ENCODE results near the gene CLDN20. TPM values are rescaled to one million over a fixed set of nuclear protein-coding genes. Genes with fewer than 3 reads are reported as not detected.

The CLDN20 gene
- total and polyA plus RNA-seq, 7 experiments from 2014 or later, result not detected

DNA sequence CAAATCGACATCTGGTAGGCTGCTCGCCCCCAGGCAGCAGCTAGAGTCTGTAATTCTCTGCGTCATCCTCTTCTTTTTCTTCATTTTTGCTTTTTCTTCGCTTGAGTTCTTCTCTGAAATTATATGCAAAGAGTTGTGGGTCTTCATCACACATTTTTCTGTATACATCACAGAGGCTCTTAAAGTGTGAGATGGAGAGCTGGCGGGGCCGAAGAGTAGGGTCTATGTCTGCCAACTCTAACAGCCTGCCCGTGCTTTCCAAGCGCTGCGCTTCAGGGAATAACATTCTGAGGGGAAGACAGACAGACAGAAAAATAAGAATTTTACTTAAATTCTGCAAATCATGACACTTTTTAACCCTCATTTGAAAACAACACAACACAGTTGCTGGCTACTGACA is 6.0 kb upstream of the CLDN20 start:
- no peak overlapping the region for H3K4me3 Mint-ChIP-seq
- ChIA-PET POLR2A (no interaction called here), CTCF (no interaction called here)
- Histone ChIP-seq H3K4me3 (ENCODE audit: low read length) (no peak overlapping the region), H3K36me3 (ENCODE audit: control insufficient read depth in 2 of 3, insufficient read depth in 3 of 3, low read length in 3 of 3) (peaks cover 0 to 78% (median 5%) of the 10 kb centered on the region in 3 experiments), H3K27ac (ENCODE audit: low read depth, low read length) (no peak overlapping the region), H3K9me3 (ENCODE audit: control insufficient read depth in 2 of 3, low read length in 3 of 3) (no peaks in the 10 kb centered on the region), H3K27me3 (ENCODE audit: control insufficient read depth in 2 of 2, insufficient read depth in 2 of 2, low read length in 2 of 2) (no peaks in the 10 kb centered on the region), H3K4me1 (ENCODE audit: control insufficient read depth in 2 of 2, insufficient read depth in 2 of 2, low read length in 2 of 2) (no peaks in the 10 kb centered on the region)
- peak overlapping the region in 1 of 9 donors; percentile 22 for H3K27ac Mint-ChIP-seq
- H3K27me3 Mint-ChIP-seq, result no peaks in the 10 kb centered on the region
- peaks cover 7 to 66% (median 12%) of the 10 kb centered on the region in 5 donors for H3K36me3 Mint-ChIP-seq
- peaks cover 0 to 9% (median 0%) of the 10 kb centered on the region in 7 donors for H3K4me1 Mint-ChIP-seq
- DNase-seq (no peak), ATAC-seq (no peak)
- H3K9me3 Mint-ChIP-seq, result no peaks in the 10 kb centered on the region
- intact Hi-C loops (cut with micrococcal nuclease), result no loop called here

DNA sequence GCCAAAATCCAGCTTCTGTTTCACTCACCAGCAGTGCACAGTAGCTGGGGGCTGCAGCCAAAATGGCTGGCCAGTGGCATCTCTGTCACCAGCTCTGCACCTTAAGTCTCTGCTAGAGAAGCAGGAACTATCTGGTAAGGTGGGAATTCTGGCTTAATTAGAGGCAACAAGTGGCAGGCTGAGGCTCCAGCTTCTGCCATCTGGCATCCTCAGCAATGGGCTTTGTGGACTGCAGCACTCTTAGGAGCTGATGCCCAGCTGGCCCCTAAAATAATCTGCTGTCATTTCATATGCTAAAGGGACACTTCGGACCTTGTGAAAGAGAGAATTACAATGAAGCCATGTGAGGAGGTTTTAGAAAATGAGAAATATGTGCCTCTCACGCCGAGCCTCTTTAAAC is 4.6 kb upstream of the CLDN20 start:
- POLR2A ChIA-PET, result no interaction called here
- ATAC-seq, result no peak
- CTCF ChIA-PET, result no interaction called here
- H3K36me3 ChIP-seq (ENCODE audit: control insufficient read depth in 2 of 3, insufficient read depth in 3 of 3, low read length in 3 of 3), result peaks cover 0 to 69% (median 5%) of the 10 kb centered on the region in 3 experiments
- no peak for DNase-seq
- H3K27me3 Mint-ChIP-seq, result no peaks in the 10 kb centered on the region
- no peaks in the 10 kb centered on the region for H3K9me3 Mint-ChIP-seq
- H3K4me1 Mint-ChIP-seq, result peaks cover 0 to 6% (median 3%) of the 10 kb centered on the region in 7 donors
- no peaks in the 10 kb centered on the region for H3K27me3 ChIP-seq (ENCODE audit: control insufficient read depth in 2 of 2, insufficient read depth in 2 of 2, low read length in 2 of 2)
- H3K9me3 ChIP-seq (ENCODE audit: control insufficient read depth in 2 of 3, low read length in 3 of 3), result no peaks in the 10 kb centered on the region
- H3K27ac ChIP-seq (ENCODE audit: low read depth, low read length), result no peak overlapping the region
- intact Hi-C loops (cut with micrococcal nuclease), result no loop called here
- no peak overlapping the region for H3K4me3 Mint-ChIP-seq
- H3K4me3 ChIP-seq (ENCODE audit: low read length), result no peak overlapping the region
- H3K4me1 ChIP-seq (ENCODE audit: control insufficient read depth in 2 of 2, insufficient read depth in 2 of 2, low read length in 2 of 2), result no peaks in the 10 kb centered on the region
- H3K36me3 Mint-ChIP-seq, result peaks cover 4 to 64% (median 16%) of the 10 kb centered on the region in 5 donors
- H3K27ac Mint-ChIP-seq, result peak overlapping the region in 1 of 9 donors; percentile 20

GRCh38 chr6:155259897-155260296 is 3.9 kb upstream of the CLDN20 start:
- no peak for DNase-seq
- H3K27ac Mint-ChIP-seq, result no peak overlapping the region
- POLR2A ChIA-PET, result interaction anchor here (0.8 kb wide), 1 partner anchor 553 kb away, joined by 3 read pairs; no protein-coding TSS in a partner anchor
- Histone ChIP-seq H3K9me3 (ENCODE audit: control insufficient read depth in 2 of 3, low read length in 3 of 3) (no peaks in the 10 kb centered on the region), H3K27me3 (ENCODE audit: control insufficient read depth in 2 of 2, insufficient read depth in 2 of 2, low read length in 2 of 2) (no peaks in the 10 kb centered on the region), H3K27ac (ENCODE audit: low read depth, low read length) (no peak overlapping the region), H3K36me3 (ENCODE audit: control insufficient read depth in 2 of 3, insufficient read depth in 3 of 3, low read length in 3 of 3) (peaks cover 0 to 68% (median 5%) of the 10 kb centered on the region in 3 experiments), H3K4me1 (ENCODE audit: control insufficient read depth in 2 of 2, insufficient read depth in 2 of 2, low read length in 2 of 2) (no peaks in the 10 kb centered on the region), H3K4me3 (ENCODE audit: low read length) (no peak overlapping the region)
- CTCF ChIA-PET, result no interaction called here
- H3K36me3 Mint-ChIP-seq, result peaks cover 6 to 62% (median 15%) of the 10 kb centered on the region in 5 donors
- intact Hi-C loops (cut with micrococcal nuclease), result no loop called here
- no peaks in the 10 kb centered on the region for H3K9me3 Mint-ChIP-seq
- H3K4me1 Mint-ChIP-seq, result peaks cover 0 to 8% (median 5%) of the 10 kb centered on the region in 7 donors
- H3K4me3 Mint-ChIP-seq, result no peak overlapping the region
- ATAC-seq, result no peak
- no peaks in the 10 kb centered on the region for H3K27me3 Mint-ChIP-seq

DNA sequence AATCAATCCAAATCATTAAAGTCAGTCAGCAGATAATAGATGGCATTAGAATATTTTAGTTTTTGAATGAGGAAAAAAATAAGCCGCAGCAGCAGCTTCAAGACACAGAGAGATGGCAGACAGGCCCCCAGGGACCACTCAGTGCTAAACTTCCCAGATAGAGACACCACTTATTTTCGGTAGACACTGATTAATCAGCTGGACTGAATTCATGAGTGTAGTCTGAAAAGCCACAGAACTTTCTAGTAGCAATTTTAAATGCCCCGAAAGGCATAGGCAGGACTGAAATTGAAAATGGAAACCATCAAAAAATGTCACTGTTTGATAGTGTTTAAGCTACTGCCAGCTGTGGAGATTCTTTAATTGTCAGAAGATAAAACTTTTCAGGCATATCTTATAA is 3.1 kb upstream of the CLDN20 start:
- DNase-seq, result no peak
- Histone ChIP-seq H3K27ac (ENCODE audit: low read depth, low read length) (no peak overlapping the region), H3K36me3 (ENCODE audit: control insufficient read depth in 2 of 3, insufficient read depth in 3 of 3, low read length in 3 of 3) (peaks cover 0 to 64% (median 5%) of the 10 kb centered on the region in 3 experiments), H3K27me3 (ENCODE audit: control insufficient read depth in 2 of 2, insufficient read depth in 2 of 2, low read length in 2 of 2) (no peaks in the 10 kb centered on the region), H3K4me3 (ENCODE audit: low read length) (no peak overlapping the region), H3K4me1 (ENCODE audit: control insufficient read depth in 2 of 2, insufficient read depth in 2 of 2, low read length in 2 of 2) (no peaks in the 10 kb centered on the region), H3K9me3 (ENCODE audit: control insufficient read depth in 2 of 3, low read length in 3 of 3) (no peaks in the 10 kb centered on the region)
- no peaks in the 10 kb centered on the region for H3K27me3 Mint-ChIP-seq
- no peak overlapping the region for H3K4me3 Mint-ChIP-seq
- peaks cover 0 to 12% (median 5%) of the 10 kb centered on the region in 7 donors for H3K4me1 Mint-ChIP-seq
- no peak for ATAC-seq
- H3K9me3 Mint-ChIP-seq, result no peaks in the 10 kb centered on the region
- intact Hi-C loops (cut with micrococcal nuclease), result no loop called here
- H3K36me3 Mint-ChIP-seq, result peaks cover 4 to 62% (median 16%) of the 10 kb centered on the region in 5 donors
- H3K27ac Mint-ChIP-seq, result peak overlapping the region in 2 of 9 donors; percentile 5 to 9
- ChIA-PET POLR2A (interaction anchor here (0.8 kb wide), 1 partner anchor 552 kb away, joined by 3 read pairs; no protein-coding TSS in a partner anchor), CTCF (no interaction called here)

- no peaks in the 10 kb centered on the region for H3K9me3 ChIP-seq (ENCODE audit: control insufficient read depth in 2 of 3, low read length in 3 of 3)
- H3K9me3 Mint-ChIP-seq, result no peaks in the 10 kb centered on the region
- no peak overlapping the region for H3K4me3 ChIP-seq (ENCODE audit: low read length)
- no peak overlapping the region for H3K27ac ChIP-seq (ENCODE audit: low read depth, low read length)
- H3K27me3 ChIP-seq (ENCODE audit: control insufficient read depth in 2 of 2, insufficient read depth in 2 of 2, low read length in 2 of 2), result no peaks in the 10 kb centered on the region
- intact Hi-C loops (cut with micrococcal nuclease), result no loop called here
- H3K36me3 Mint-ChIP-seq, result peaks cover 4 to 64% (median 20%) of the 10 kb centered on the region in 5 donors
- ATAC-seq (no peak), DNase-seq (no peak)
- peaks cover 0 to 12% (median 5%) of the 10 kb centered on the region in 7 donors for H3K4me1 Mint-ChIP-seq
- CTCF ChIA-PET, result no interaction called here
- H3K4me1 ChIP-seq (ENCODE audit: control insufficient read depth in 2 of 2, insufficient read depth in 2 of 2, low read length in 2 of 2), result no peaks in the 10 kb centered on the region
- H3K36me3 ChIP-seq (ENCODE audit: control insufficient read depth in 2 of 3, insufficient read depth in 3 of 3, low read length in 3 of 3), result peaks cover 0 to 59% (median 5%) of the 10 kb centered on the region in 3 experiments
- peak overlapping the region in 4 of 9 donors; percentile 3 to 83 (median 24) for H3K27ac Mint-ChIP-seq
- H3K27me3 Mint-ChIP-seq, result no peaks in the 10 kb centered on the region
- POLR2A ChIA-PET, result no interaction called here
- H3K4me3 Mint-ChIP-seq, result no peak overlapping the region
These were observed 2.5 kb upstream of the CLDN20 start for GRCh38 chr6:155261111-155261900.

DNA sequence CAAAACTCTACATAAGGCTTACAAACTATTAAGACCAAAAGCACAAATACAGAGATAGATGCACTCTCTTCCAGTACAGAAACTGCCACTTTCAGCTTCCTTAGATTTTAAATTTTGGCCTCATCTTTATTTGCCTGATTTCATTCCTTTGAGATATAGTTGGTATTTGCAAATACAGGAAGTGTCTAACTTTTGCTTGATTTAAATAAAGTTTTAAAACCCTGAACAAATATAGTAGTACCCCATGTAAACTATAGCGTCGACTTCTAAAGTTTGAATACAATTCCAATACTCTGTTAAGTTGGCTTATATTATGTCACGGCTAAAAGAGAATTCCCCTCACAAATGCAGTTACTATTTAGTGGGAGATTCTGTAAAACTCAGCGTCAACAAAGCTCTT is 1.2 kb upstream of the CLDN20 start:
- no peak for ATAC-seq
- ChIA-PET POLR2A (no interaction called here), CTCF (interaction anchor here (0.7 kb wide), 1 partner anchor 335 kb away, joined by 3 read pairs; no protein-coding TSS in a partner anchor)
- no peak overlapping the region for H3K4me3 ChIP-seq (ENCODE audit: low read length)
- H3K36me3 ChIP-seq (ENCODE audit: control insufficient read depth in 2 of 3, insufficient read depth in 3 of 3, low read length in 3 of 3), result peaks cover 0 to 54% (median 5%) of the 10 kb centered on the region in 3 experiments
- H3K27me3 ChIP-seq (ENCODE audit: control insufficient read depth in 2 of 2, insufficient read depth in 2 of 2, low read length in 2 of 2), result no peaks in the 10 kb centered on the region
- no peak overlapping the region for H3K4me3 Mint-ChIP-seq
- peak overlapping the region in 8 of 9 donors; percentile 9 to 83 (median 52) for H3K27ac Mint-ChIP-seq
- DNase-seq, result no peak
- intact Hi-C loops (cut with micrococcal nuclease), result no loop called here
- H3K36me3 Mint-ChIP-seq, result peaks cover 4 to 59% (median 19%) of the 10 kb centered on the region in 5 donors
- H3K9me3 Mint-ChIP-seq, result no peaks in the 10 kb centered on the region
- H3K27me3 Mint-ChIP-seq, result no peaks in the 10 kb centered on the region
- peaks cover 0 to 12% (median 5%) of the 10 kb centered on the region in 7 donors for H3K4me1 Mint-ChIP-seq
- H3K4me1 ChIP-seq (ENCODE audit: control insufficient read depth in 2 of 2, insufficient read depth in 2 of 2, low read length in 2 of 2), result no peaks in the 10 kb centered on the region
- no peak overlapping the region for H3K27ac ChIP-seq (ENCODE audit: low read depth, low read length)
- H3K9me3 ChIP-seq (ENCODE audit: control insufficient read depth in 2 of 3, low read length in 3 of 3), result no peaks in the 10 kb centered on the region
